NCI-H187 (cell line): ENCODE data around the gene BRMS1L.
"Not testable (repeated sequence)": the region's sequence is repeated elsewhere in the genome, so short reads cannot be mapped to it uniquely, and the experiment has no call there.

ENCODE experiments used
- DNase-seq, 2 experiments: peaks; one replicate each; lab custom pipeline; 2025; lab: John Stamatoyannopoulos, UW

The BRMS1L gene

DNA sequence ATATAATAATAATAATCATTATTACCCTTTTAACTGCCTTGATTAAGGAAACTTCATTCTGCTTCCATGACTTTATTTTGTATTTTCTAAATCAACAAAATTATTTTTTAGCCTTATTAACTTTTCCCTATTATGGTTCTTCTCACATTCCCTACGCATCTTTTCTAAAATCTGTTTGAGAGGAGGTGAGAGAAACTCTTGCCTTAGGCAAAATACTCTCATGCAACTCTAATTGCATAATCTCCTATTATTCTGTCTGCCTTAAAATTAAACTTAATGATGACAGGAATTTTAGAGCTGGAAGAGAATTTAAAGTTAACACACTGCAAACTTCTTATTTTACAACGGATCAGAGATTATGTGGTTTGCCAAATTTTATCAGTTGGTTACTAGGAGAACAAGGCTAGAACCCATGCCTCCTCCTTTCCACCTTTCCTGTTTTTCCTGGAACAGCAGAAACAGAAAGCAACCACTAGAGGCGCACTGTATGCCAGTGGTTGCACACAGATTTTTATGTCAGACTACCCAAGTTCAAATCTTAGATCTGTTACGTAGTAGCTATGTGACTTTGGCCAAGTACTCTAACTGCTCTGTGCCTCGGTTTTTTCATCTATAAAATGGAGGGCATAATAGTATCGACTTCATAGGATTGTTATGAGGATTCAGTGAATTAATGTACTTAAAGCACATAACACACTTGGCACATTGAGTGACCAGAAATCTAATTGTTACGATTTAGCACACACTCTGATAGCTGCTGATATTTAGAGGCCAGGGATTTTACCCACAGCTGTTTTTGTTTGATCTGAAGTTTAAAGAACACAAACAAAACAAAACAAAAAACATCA is 4.3 kb upstream of the BRMS1L start:
- no peak for DNase-seq

DNA sequence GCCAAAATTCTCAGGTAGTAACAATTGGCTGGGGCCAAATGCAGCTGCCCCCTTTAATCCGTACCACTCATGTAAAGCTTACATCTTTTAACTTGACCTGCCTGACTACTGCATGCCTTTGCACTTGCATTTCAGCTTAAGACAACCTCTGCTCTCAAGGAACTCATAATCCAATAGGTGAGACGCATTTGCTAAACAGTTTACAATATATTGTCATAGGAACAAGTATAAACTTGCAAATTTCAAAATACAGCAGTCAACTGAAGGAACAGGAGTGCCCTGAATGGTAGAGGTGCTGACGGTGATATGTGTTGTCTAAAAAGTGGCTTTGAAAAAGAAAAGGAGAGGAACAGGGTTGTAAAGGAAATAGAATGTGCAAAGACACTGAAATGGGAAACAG is 3.6 kb upstream of the BRMS1L start:
- DNase-seq = no peak

DNA sequence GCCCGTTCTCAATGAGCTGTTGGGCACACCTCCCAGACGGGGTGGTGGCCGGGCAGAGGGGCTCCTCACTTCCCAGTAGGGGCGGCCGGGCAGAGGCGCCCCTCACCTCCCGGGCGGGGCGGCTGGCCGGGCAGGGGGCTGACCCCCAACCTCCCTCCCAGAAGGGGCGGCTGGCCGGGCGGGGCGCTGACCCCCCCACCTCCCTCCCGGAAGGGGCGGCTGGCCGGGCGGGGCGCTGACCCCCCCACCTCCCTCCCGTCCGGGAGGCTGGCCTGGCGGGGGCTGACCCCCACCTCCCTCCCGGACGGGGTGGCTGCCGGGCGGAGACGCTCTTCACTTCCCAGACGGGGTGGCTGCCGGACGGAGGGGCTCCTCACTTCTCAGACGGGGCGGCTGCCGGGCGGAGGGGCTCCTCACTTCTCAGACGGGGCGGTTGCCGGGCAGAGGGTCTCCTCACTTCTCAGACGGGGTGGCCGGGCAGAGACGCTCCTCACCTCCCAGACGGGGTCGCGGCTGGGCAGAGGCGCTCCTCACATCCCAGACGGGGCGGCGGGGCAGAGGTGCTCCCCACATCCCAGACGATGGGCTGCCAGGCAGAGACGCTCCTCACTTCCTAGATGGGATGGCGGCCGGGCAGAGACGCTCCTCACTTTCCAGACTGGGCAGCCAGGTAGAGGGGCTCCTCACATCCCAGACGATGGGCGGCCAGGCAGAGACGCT is 1.5 kb upstream of the BRMS1L start:
- not testable (repeated sequence) for DNase-seq

DNA sequence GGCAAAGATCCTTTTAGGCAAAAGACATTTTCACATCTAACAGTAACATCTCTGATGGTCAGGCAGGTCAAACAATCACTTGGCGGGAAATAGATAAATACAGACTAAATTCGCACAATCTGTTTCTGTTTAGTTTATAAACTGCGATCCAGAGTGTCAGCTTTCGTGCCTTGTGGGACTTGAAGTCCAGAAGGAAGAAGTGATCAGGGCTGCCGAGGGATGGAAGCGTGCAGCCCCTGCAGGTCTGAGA is 245 bp upstream of the BRMS1L start:
- no peak for DNase-seq

DNA sequence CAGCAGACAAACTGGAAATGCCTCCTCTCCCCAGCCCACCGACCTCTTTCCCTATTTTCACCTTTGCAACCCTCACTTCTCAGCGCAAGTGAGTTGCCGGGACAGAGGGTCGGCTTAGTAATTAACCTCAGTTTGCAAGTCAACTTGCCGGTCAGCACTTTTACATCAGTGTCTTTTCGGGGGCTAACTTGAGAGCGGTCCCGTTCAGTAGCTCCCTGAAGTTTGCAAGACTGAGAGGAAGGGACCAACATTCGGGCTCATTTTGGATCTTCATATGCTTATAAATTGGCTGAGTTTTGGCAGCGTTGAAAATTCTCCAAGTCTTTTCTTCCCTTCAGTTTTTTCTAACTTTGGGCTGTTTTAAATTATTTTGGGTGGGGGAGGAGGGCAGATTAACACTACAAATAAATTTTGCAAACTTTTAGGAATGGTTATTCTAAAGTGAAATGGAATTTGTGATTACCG is 846 bp downstream of the BRMS1L start:
- no peak for DNase-seq

DNA sequence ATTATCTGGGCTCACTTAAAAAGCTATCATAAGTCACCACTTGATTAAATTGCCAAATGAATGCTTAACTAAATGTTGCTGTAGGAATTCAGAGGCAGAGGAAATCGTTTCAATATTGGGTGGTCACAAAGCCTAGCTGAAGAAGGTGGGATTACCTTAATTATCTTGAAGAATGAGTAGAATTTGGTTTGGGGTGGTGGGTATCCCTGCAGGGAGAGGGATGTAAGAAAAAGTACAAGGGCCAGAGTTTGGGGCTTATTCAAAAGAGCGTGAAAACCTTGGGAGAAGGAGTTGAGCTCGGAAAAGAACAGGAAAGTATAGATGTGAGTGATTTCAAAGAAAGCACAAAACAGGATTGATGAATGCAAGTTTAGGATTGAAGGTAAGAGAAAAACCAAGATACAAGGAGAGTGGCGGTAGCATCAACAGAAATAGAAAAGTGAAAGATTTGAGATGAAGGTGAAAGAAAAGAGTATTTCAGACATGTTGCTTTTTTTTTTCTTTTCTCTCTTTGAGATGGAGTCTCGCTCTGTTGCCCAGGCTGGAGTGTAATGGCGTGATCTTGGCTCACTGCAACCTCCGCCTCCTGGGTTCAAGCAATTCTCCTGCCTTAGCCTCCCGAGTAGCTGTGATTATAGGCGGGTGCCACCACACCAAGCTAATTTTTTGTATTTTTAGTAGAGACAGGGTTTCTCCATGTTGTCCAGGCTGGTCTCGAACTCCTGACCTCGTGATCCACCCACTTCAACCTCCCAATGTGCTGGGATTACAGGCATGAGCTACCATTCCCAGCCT is 1.7 kb downstream of the BRMS1L start:
- DNase-seq = no peak

DNA sequence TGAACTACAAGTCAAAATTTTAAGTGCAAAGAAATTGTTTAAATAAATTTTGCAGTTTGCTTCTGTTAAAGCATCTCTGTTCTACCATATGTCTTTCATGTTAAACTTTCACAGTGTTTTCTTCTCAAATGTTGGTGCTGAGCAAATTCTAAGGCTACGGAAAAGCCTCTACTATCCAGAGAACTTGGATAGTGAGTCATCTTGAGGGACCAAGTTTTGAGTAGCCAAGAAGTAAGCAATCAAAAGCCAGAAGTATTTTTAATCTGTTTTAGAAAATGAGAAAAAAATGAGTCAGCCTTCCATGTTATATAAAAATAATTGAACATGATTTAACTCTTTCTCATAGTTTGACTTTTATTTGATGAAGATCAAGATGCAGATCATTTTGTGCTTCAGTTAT is 3.3 kb downstream of the BRMS1L start:
- DNase-seq = no peak

DNA sequence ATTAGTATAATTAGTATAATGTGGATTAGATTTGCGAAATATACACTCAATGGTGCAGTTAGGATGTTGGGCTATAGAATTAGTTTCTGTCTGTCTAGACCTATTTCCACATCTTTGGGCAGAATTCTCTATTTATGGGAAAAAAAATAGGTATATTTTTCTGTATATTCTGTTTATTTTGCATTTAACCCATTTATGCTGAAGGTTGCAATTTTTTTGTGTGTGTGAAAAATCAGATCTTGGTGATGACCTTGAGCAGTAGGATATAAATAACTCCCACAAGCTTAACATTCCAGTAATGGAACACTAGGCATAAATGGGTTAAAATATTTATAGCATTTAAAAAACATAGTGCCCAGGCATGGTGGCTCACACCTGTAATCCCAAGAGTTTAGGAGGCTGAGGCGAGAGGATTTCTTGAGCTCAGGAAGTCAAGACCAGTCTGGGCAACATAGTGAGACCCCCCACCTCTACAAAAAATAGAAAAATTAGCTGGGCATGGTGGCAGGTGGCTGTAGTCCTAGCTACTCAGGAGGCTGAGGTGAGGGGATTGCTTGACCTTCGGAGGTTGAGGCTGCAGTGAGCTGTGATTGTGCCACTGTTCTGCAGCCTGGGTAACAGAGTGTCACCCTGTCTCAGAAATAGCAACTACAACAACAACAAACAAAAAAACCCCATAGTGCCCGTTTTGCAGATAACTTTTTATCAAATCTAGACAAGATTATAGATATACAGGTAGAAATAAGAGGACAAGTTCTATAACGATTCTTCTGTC is 9.3 kb downstream of the BRMS1L start:
- no peak for DNase-seq

DNA sequence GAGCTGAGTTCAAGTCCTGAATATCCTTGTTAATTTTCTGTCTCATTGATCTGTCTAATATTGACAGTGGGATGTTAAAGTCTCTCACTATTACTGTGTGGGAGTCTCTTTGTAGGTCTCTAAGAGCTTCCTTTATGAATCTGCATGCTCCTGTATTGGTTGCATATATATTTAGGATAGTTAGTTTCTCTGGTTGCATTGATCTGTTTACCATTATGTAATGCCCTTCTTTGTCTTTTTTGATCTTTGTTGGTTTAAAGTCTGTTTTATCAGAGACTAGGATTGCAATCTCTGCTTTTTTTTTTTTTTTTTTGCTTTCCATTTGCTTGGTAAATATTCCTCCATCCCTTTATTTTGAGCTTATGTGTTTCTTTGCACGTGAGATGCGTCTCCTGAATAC is 15.6 kb downstream of the BRMS1L start:
- DNase-seq = not testable (repeated sequence)

DNA sequence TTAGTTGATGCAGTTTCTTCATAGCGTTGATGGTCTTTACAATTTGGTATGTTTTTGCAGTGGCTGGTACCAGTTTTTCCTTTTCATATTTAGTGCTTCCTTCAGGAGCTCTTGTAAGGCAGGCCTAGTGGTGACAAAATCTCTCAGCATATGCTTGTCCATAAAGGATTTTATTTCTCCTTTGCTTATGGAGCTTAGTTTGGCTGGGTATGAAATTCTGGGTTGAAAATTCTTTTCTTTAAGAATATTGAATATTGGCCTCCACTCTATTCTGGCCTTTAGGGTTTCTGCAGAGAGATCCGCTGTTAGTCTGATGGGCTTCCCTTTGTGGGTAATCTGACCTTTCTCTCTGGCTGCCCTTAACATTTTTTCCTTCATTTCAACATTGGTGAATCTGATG is 16.1 kb downstream of the BRMS1L start:
- not testable (repeated sequence) for DNase-seq

DNA sequence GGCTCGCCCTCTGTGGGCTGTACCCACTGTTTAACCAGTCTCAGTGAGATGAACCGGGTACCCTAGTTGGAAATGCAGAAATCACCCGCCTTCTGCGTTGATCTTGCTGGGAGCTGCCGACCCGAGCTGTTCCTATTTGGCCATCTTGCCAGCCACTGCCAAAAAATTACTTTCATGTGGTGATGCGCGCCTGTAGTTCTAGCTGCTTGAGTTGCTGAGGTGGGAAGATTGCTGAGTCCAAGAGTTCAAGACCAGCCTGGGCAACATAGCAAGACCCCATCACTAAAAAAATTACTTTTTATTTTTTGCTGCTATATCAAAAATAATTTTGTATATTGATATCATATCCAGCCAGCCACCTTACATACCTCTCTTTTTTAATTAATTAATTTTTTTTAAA is 18.4 kb downstream of the BRMS1L start:
- no peak for DNase-seq

DNA sequence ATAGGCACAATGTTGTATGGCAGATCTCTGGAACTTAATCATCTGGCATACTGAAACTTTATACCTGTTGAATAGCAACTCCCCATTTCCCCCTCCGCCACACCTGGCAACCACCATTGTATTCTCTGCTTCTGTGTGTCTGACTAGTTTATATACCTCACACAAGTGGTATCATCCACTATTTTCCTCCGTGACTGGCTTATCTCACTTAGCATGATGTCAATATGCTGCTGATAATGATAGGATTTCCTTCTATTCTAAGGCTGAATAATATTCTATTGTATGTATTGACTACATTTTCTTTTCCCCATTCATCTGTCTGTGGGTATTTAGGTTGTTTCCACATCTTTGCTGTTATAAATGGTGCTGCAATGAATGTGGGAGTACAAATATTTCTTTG is 21.5 kb downstream of the BRMS1L start:
- no peak for DNase-seq

DNA sequence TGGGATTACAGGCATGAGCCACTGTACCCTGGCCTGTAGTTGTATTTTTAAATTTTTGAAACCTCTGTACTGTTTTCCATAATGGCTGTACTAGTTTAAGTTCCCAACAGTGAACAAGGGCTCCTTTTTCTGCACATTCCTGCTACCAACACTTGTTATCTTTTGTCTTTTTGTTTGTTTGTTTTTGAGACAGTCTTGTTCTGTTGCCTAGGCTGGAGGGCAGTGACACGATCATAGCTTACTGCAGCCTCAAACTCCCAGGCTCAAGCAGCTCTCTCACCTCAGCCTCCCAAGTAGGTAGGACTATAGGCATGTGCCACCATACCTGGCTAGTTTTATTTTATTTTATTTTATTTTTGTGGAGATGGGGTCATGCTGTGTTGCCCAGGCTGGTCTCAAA is 23.0 kb downstream of the BRMS1L start:
- DNase-seq = no peak

DNA sequence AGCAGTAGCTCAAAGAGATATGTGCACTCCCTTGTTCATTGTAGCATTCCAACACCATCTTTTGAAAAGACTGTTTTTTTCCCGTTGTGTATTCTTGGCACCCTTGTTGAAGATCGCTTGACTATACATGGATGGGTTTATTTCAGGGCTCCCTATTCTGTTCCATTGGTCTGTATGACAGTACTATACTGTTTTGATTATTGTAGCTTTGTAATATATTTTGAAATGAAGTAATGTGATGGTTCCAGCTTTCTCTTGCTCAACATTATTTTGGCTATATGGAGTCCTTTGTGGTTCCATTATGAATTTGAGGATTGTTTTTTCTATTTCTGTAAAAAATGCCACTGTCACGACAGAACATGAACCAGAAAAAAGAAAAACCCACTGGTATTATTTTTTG is 25.7 kb downstream of the BRMS1L start:
- DNase-seq = no peak

DNA sequence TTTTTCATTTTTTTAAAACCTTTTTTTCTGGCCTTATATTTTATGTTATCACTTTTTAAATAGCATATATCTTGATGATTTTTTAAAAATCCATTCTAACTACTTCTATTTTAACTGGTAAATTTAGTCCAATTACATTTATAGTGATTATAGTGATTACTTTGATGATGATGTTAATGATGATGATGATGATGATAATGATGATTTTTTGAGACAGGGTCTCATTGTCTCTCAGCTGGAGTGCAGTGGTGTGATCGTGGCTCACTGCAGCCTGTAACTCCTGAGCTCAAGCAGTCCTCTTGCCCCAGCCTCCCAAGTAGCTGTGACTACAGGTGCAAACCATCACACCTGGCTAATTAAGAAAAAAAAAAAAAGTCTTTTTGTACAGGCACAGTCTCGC is 27.1 kb downstream of the BRMS1L start:
- no peak for DNase-seq

DNA sequence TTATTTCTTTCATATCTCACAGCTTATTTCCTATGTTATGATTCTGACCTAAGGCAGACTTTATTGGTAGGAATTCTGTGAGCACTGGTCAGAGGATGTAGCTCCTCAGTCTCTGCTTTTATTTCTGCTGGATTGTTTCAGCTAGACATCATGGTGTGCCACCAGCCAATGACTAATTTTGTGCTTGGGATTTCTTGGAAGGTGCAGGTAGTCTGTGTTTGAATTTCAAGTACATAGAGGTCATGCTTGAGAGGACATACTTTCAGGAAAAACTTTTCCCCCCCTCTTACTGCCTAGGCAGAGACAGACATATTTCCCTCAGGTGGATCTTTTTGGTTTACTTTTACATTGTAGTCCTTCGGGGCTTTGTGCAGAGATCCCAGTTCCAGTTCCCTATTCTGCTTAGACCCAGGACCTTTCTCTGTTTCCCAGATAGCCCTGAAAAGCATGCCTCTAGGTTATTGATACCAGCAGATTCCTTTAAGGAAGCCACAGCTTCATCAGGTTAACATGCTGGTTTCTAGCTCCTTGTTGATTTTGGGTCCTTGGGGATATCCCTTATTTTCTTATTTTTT is 28.6 kb downstream of the BRMS1L start:
- no peak for DNase-seq

DNA sequence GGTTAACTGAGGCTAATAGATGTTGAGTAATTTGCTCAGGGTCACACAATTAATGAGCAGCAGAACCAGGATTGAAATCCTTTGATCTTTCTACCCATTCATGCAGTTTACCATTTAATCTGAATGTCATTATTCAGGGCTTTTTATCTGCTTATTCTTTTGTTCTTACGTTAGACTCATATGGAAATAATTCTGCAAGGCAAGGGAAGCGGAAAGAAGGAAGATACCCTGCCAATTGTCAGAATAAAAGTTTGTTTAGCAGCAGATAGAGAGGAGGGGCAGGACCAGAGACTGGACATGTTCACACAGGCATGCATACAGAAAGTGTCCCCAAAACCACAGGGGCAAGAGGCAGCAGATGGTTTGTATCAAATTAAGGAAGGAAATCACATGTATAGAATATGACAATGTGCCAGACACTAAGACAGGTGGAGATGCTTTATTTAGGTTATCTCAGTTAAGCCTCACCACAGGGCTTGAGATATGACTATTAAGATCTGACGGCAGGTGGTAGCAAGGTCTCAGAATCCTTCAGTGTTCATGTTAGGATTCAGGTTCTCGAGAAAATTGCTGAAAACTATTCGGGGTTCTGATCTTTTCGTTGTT is 29.8 kb downstream of the BRMS1L start:
- DNase-seq = peak in 1 of 2 experiments; percentile 11

DNA sequence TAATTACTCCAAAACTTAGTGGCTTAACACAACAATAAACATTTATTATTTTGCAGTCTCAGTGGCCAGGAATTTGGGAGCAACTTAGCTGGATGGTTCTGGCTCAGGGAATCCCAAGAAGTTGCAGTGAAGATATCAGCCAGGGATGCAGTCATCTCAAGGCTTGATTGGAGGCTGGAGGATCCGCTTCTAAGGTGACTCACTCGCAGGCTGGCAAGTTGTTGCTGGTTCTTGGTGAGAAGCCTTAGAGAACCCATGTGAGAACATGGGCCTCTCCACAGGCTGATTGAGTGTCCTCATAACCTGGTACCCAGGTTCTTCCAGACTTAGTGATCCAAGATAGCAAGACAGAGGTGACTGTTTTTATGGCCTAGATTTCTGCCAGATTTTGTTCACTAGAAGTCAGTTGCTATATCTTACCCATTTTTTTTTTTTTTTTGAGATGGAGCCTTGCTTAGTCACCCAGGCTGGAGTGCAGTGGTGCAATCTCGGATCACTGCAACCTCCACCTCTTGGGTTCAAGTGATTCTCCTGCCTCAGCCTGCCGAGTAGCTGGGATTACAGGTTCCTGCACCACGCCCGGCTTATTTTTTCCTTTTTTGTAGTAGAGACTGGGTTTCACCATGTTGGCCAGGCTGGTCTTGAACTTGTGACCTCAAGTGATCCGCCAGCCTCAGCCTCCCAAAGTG is 32.5 kb downstream of the BRMS1L start:
- DNase-seq = no peak

DNA sequence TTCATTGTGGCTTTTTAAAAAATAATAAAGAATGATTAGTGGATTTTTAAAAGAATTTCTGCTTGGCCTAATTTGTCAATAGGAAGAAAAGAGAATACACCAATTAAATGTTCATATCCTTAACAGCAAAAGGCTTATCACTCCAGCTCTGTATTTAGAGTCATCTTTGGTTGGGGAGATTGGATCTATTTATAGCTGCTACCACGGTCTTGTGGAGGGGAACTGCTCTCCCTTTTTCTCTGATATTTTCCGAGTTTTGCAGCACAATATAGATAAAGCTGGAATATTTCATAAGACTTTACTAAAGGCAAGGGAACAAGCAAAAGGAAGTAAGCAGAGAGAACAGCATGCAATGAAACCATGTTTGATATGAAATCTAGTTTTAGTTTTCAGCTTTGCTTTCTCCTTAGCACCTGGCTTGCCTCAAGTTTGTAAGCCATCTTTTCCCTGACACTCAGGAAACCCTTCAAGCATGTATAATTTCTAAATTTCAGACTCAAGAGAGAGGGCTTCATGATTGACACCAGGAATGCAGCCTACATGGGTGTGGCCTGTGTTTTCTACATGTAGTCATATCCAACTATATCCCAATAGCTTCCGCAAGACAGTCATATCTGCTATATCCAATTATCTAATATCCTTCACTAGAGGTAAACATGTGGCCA is 35.2 kb downstream of the BRMS1L start:
- no peak for DNase-seq
